Measurements from ENCODE around the gene EDAR. TPM values are rescaled to one million over a fixed set of nuclear protein-coding genes. Genes with fewer than 3 reads are reported as not detected.

EDAR gene
- total RNA-seq, 4 donors from 2014 or later = not detected

GRCh38 chr2:108927405-108927804 is 61.6 kb downstream of the EDAR start:
- no peak for TF ChIP-seq CTCF (IDR thresholded peaks at IDR 0.05; ENCODE audit: low read depth)

- no peak for TF ChIP-seq CTCF (IDR thresholded peaks at IDR 0.05; ENCODE audit: low read depth)
Observed at GRCh38 chr2:108926561-108927380, 62.2 kb downstream of the EDAR start.

- TF ChIP-seq CTCF (IDR thresholded peaks at IDR 0.05; ENCODE audit: low read depth) = no peak
Observed at GRCh38 chr2:108925735-108926134, 63.3 kb downstream of the EDAR start.

- TF ChIP-seq CTCF (IDR thresholded peaks at IDR 0.05; ENCODE audit: low read depth) = no peak
Observed at GRCh38 chr2:108925286-108925685, 63.7 kb downstream of the EDAR start.

- no peak for TF ChIP-seq CTCF (IDR thresholded peaks at IDR 0.05; ENCODE audit: low read depth)
Observed at GRCh38 chr2:108924580-108925251, 64.3 kb downstream of the EDAR start.

- TF ChIP-seq CTCF (IDR thresholded peaks at IDR 0.05; ENCODE audit: low read depth) = no peak
Observed at GRCh38 chr2:108923736-108924579, 65.1 kb downstream of the EDAR start.

Data from subcutaneous adipose tissue (tissue), 4 donors.